ENCODE measurements around the gene EVL. TPM values are rescaled to one million over a fixed set of nuclear protein-coding genes. Genes with fewer than 3 reads are reported as not detected.

The EVL gene
- total and polyA plus RNA-seq, 2 of the 8 experiments (the other 6 are each of a cell fraction or from before 2014, with no cell fraction given): 30.7 to 64.6 TPM

DNA sequence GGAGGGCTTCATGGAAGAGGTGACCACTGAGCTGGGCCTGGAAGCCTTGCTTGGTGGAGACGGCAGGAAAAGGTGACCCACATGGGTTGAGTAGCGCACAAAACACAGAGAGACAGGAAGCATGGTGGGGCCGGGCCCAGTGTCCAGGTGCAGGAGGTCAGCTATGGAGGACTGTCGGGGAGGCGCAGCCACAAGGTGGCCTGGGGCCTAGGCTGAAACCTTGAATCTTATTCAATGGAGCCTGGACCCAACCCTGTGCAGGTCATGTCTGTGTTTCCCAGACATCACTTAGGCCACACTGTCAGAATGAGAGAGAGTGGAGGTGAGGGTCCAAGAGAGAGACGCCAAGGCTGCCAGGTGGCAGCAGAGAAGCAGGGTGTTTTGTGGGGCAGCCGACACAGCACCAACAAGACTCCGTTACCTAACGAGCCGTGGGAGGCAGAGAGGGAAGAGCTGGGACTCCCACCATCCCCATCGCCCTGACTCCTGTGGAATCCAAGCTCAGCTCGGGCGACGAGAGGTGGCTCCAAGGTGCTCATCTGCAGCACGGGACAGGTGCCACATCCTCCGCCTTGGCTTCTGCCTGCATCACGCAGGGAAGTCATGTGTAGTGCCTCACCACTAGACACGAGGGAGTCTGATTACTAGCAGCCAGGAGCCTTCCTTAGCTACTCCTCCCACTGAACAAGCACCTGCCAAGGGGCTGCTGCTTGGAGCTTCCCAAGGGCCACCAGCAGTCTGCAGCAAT lies 55.5 kb downstream of the EVL start:
- Histone ChIP-seq H4K91ac (replicated peaks; ENCODE audit: insufficient read length, low read length) (no peak overlapping the region), H2AK5ac (ENCODE audit: low read depth, low read length) (no peak overlapping the region), H3K4ac (replicated peaks; ENCODE audit: insufficient read length, low read depth, low read length) (no peak overlapping the region), H2BK5ac (ENCODE audit: low read depth, low read length) (no peak overlapping the region), H4K5ac (ENCODE audit: insufficient read length, low read depth, low read length) (no peak overlapping the region), H3K27ac (ENCODE audit: low read depth, low read length) (no peak overlapping the region), H3K4me2 (ENCODE audit: insufficient read depth in 1 of 2, low read depth in 2 of 2, low read length in 2 of 2) (no peak overlapping the region), H2BK15ac (ENCODE audit: low read length) (no peak overlapping the region), H3K27me3 (replicated peaks in 1 of 4; ENCODE audit: control insufficient read depth in 3 of 4, extremely low read depth in 1 of 4, insufficient read depth in 3 of 4, low read length in 3 of 4) (no peaks in the 10 kb centered on the region), H3K4me1 (replicated peaks in 1 of 4; ENCODE audit: control insufficient read depth in 3 of 4, insufficient read depth in 4 of 4, low read length in 3 of 4) (no peaks in the 10 kb centered on the region), H3K36me3 (ENCODE audit: control insufficient read depth in 2 of 4, insufficient read depth in 4 of 4, low read length in 3 of 4) (no peaks in the 10 kb centered on the region), H2BK20ac (ENCODE audit: low read length) (no peak overlapping the region), H3K79me2 (ENCODE audit: control insufficient read depth in 1 of 2, insufficient read depth in 2 of 2, low read length in 2 of 2) (no peaks in the 10 kb centered on the region), H3K9ac (replicated peaks in 1 of 4; ENCODE audit: extremely low read depth in 1 of 4, low read depth in 3 of 4, low read length in 3 of 4) (no peak overlapping the region), H3K4me3 (ENCODE audit: extremely low read depth in 1 of 4, insufficient read depth in 2 of 4, low read depth in 3 of 4, low read length in 4 of 4) (no peak overlapping the region), H3K18ac (ENCODE audit: extremely low read depth, low read length) (no peak overlapping the region), H3K56ac (replicated peaks; ENCODE audit: insufficient read length, low read depth, low read length) (no peak overlapping the region), H3K23ac (ENCODE audit: insufficient read length) (no peak overlapping the region), H2BK120ac (replicated peaks; ENCODE audit: low read depth, low read length) (no peak overlapping the region), H4K20me1 (replicated peaks in 1 of 2; ENCODE audit: control insufficient read depth in 1 of 2, insufficient read depth in 2 of 2, low read length in 2 of 2) (peaks cover 0 to 9% of the 10 kb centered on the region in 2 experiments), H4K8ac (ENCODE audit: extremely low read depth, insufficient read depth, low read length) (no peak overlapping the region; the same call in 1 of the 2 replicates), H2AFZ (ENCODE audit: low read length) (no peak overlapping the region), H3K9me3 (ENCODE audit: insufficient read depth in 2 of 2, low read depth in 1 of 2, low read length in 1 of 2) (no peaks in the 10 kb centered on the region), H3K23me2 (ENCODE audit: low read depth, low read length) (no peaks in the 10 kb centered on the region; the same call in 1 of the 2 replicates), H3K14ac (ENCODE audit: insufficient read length) (no peak overlapping the region), H3K79me1 (ENCODE audit: low read depth, low read length) (no peaks in the 10 kb centered on the region), H2BK12ac (ENCODE audit: low read depth, low read length) (no peak overlapping the region)
- DNase-seq (ENCODE audit: low read depth in 1 of 2, low spot score in 2 of 2): no peak
- FAIRE-seq: no peak
- ChIA-PET POLR2A (ENCODE audit: partially characterized antibody) (no interaction called here), CTCF (ENCODE audit: partially characterized antibody) (interaction anchor here (0.6 to 12.1 kb wide), 8 partner anchors 8 to 139 kb away, joined by 3 to 104 read pairs (median 16); no protein-coding TSS in a partner anchor)
- TF ChIP-seq EP300 (IDR thresholded peaks at IDR 0.05; ENCODE audit: borderline replicate concordance in 1 of 2, low read depth in 2 of 2, low read length in 2 of 2) (no peak), JUND (IDR thresholded peaks at IDR 0.05; ENCODE audit: low read length) (no peak)
- TF ChIP-seq, protein P1, sequence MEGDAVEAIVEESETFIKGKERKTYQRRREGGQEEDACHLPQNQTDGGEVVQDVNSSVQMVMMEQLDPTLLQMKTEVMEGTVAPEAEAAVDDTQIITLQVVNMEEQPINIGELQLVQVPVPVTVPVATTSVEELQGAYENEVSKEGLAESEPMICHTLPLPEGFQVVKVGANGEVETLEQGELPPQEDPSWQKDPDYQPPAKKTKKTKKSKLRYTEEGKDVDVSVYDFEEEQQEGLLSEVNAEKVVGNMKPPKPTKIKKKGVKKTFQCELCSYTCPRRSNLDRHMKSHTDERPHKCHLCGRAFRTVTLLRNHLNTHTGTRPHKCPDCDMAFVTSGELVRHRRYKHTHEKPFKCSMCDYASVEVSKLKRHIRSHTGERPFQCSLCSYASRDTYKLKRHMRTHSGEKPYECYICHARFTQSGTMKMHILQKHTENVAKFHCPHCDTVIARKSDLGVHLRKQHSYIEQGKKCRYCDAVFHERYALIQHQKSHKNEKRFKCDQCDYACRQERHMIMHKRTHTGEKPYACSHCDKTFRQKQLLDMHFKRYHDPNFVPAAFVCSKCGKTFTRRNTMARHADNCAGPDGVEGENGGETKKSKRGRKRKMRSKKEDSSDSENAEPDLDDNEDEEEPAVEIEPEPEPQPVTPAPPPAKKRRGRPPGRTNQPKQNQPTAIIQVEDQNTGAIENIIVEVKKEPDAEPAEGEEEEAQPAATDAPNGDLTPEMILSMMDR (IDR thresholded peaks at IDR 0.05; ENCODE audit: control extremely low read depth in 1 of 3, insufficient read depth in 1 of 3, low read depth in 1 of 3, low read length in 3 of 3): no peak
- WGBS, 2 experiments (ENCODE audit: extremely low coverage in 1 of 2, insufficient coverage in 1 of 2, insufficient read length in 1 of 2, insufficient replicate concordance in 2 of 2, low coverage in 1 of 2, low lambda C conversion rate in 2 of 2, missing lambda C conversion rate in 1 of 2): 92% methylated on average over 18 of the region's 18 CpGs; no CpG with 5 or more reads in 1 of the 2 experiments

Data from H1 (cell line).